HepG2 (cell line): ENCODE data around the gene RAB6A. TPM values are rescaled to one million over a fixed set of nuclear protein-coding genes. Genes with fewer than 3 reads are reported as not detected.

ENCODE experiments used
- AGO2 ChIP-seq: fragments of 200-400 bp; formaldehyde crosslinking; optimal IDR thresholded peaks from 2 replicates; pipeline ENCODE3; 2017; ENCODE audit warnings: mild to moderate bottlenecking, low read depth, low read length, moderate library complexity
- FOXJ3 ChIP-seq: sonication (generic); formaldehyde crosslinking; IDR thresholded peaks from 2 replicates; pipeline ENCODE4 v1.4.0; 2020; ENCODE audit warnings: missing genetic modification reagents, mild to moderate bottlenecking, borderline replicate concordance
- GATAD2A ChIP-seq: IDR thresholded peaks from 2 replicates; pipeline ENCODE4 v1.6.1; 2016
- ISX ChIP-seq: sonication (generic); formaldehyde crosslinking; conservative IDR thresholded peaks from 2 replicates; pipeline ENCODE4 v1.5.0; 2020; ENCODE audit warnings: missing genetic modification reagents
- KDM5B ChIP-seq: sonication (generic); formaldehyde crosslinking; IDR thresholded peaks from 2 replicates; pipeline ENCODE4 v1.4.0; 2020; ENCODE audit warnings: missing genetic modification reagents, mild to moderate bottlenecking, borderline replicate concordance
- NFE2L1 ChIP-seq: sonication (generic); formaldehyde crosslinking; IDR thresholded peaks from 2 replicates; pipeline ENCODE4 v1.4.0; 2020; ENCODE audit warnings: missing genetic modification reagents, mild to moderate bottlenecking, borderline replicate concordance
- NR3C1 ChIP-seq: sonication (generic); formaldehyde crosslinking; IDR thresholded peaks from 2 replicates; pipeline ENCODE4 v1.4.0; 2020; ENCODE audit warnings: missing genetic modification reagents
- REPIN1 ChIP-seq: sonication (generic); formaldehyde crosslinking; IDR thresholded peaks from 2 replicates; pipeline ENCODE4 v1.8.0; 2022; ENCODE audit warnings: missing genetic modification reagents, low read depth, mild to moderate bottlenecking, borderline replicate concordance
- RFXANK ChIP-seq: IDR thresholded peaks from 2 replicates; pipeline ENCODE4 v1.6.1; 2016
- ZFAT ChIP-seq: sonication (generic); formaldehyde crosslinking; conservative IDR thresholded peaks from 2 replicates; pipeline ENCODE4 v1.8.1; 2023; ENCODE audit warnings: missing genetic modification reagents, inconsistent platforms
- ZNF430 ChIP-seq: sonication (generic); formaldehyde crosslinking; IDR thresholded peaks from 2 replicates; pipeline ENCODE4 v1.9.0; 2021; ENCODE audit warnings: mild to moderate bottlenecking, missing genetic modification reagents
- ZNF776 ChIP-seq: sonication (generic); formaldehyde crosslinking; IDR thresholded peaks from 2 replicates; pipeline ENCODE4 v1.4.0; 2020; ENCODE audit warnings: mild to moderate bottlenecking, missing genetic modification reagents
- polyA plus RNA-seq, 8 experiments: library from polyadenylated mRNA; depleted of rRNA in 3 of 8; stranded (reverse) in 7 of 8; unstranded in 1 of 8; fragments of >200 nt; fragmentation: Illumina TruSeq in 4 of 8; extraction: Trizol in 4 of 8; gene quantifications; 2 replicates each; pipeline versions ENCODE4 v1.2.1 to v1.2.3, GENCODE V29; 2011 to 2016; ENCODE audit warnings: low read depth in 4 of 8, missing spikeins in 1 of 8, mixed read lengths in 1 of 8; ENCODE audit not compliant: insufficient read depth in 1 of 8
- total RNA-seq, 5 experiments: library from RNA; depleted of rRNA; stranded (reverse); fragments of >200 nt; fragmentation: Illumina TruSeq; extraction: Trizol; gene quantifications; 2 replicates each; pipeline ENCODE4 v1.2.3, GENCODE V29; 2016; ENCODE audit warnings: low read depth in 1 of 5
- TF ChIP-seq, protein P1 (sequence below): sonication (generic); formaldehyde crosslinking; IDR thresholded peaks from 2 replicates; pipeline ENCODE4 v1.5.0; 2020; ENCODE audit warnings: missing genetic modification reagents
- TF ChIP-seq, protein P2 (sequence below): sonication (generic); formaldehyde crosslinking; IDR thresholded peaks from 2 replicates; pipeline ENCODE4 v1.4.0; 2020; ENCODE audit warnings: missing genetic modification reagents, low read depth, mild to moderate bottlenecking, borderline replicate concordance
- TF ChIP-seq, protein P3 (sequence below): sonication (generic); formaldehyde crosslinking; IDR thresholded peaks from 2 replicates; pipeline ENCODE4 v1.5.1; 2020; ENCODE audit warnings: missing genetic modification reagents, mild to moderate bottlenecking, borderline replicate concordance
- TF ChIP-seq, protein P4 (sequence below): sonication (generic); formaldehyde crosslinking; IDR thresholded peaks from 2 replicates; pipeline ENCODE4 v1.4.0; 2020; ENCODE audit warnings: missing genetic modification reagents, borderline replicate concordance
- TF ChIP-seq, protein P5 (sequence below): sonication (generic); formaldehyde crosslinking; IDR thresholded peaks from 2 replicates; pipeline ENCODE4 v1.5.1; 2020; ENCODE audit warnings: mild to moderate bottlenecking, missing genetic modification reagents, borderline replicate concordance

The RAB6A gene
- total and polyA plus RNA-seq, 2 of the 13 experiments (the other 11 are each of a cell fraction or from before 2014, with no cell fraction given) = 74.3 to 121 TPM

DNA sequence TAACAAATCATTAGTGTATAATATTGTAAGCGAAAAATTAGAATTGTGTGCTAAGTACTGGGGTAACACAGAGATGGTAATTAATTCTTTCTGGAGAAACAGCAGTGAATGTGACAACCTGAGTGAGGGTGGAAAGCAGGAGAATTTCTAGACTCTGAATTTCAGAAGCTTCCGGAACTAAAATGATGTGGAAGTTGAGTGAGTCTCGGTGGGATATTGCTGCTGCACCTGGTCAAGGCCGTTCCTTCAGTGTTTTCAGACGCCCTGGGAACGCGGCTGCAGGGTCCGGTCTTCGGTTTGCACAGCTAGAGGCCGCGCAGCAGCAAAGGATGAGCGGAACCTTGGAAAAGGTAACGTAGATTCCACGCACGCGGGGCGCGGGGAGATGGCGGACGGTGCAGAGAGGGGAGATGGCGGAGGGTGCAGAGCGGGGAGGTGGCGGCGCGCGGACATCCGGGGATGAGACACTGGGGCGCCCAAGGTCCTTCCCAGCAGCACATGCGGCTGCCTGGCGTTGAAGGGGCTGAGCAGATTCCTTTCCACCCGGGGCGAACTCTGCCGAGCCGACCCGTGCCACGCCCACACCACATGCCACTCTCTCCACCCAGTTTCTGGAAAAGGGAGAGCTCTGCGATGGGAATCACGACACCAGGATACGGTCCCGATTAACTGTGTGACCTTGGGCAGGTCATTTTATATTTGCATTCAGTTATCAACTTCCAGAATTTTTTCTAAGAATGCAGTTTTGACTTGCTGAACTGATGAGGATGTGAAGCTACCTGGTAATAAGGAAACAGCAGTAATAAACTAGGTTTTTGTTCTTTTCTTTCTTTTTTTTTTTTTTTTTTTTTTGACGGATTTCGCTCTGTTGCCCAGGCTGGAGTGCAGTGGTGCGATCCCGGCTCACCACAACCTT lies 27.0 kb upstream of the RAB6A start, which contains the start of gene MRPL48 (continued):
- TF ChIP-seq, protein P1, sequence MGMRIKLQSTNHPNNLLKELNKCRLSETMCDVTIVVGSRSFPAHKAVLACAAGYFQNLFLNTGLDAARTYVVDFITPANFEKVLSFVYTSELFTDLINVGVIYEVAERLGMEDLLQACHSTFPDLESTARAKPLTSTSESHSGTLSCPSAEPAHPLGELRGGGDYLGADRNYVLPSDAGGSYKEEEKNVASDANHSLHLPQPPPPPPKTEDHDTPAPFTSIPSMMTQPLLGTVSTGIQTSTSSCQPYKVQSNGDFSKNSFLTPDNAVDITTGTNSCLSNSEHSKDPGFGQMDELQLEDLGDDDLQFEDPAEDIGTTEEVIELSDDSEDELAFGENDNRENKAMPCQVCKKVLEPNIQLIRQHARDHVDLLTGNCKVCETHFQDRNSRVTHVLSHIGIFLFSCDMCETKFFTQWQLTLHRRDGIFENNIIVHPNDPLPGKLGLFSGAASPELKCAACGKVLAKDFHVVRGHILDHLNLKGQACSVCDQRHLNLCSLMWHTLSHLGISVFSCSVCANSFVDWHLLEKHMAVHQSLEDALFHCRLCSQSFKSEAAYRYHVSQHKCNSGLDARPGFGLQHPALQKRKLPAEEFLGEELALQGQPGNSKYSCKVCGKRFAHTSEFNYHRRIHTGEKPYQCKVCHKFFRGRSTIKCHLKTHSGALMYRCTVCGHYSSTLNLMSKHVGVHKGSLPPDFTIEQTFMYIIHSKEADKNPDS (CRISPR knock-in tag) = no peak
- peak; percentile 67 for TF ChIP-seq KDM5B
- TF ChIP-seq, protein P2, sequence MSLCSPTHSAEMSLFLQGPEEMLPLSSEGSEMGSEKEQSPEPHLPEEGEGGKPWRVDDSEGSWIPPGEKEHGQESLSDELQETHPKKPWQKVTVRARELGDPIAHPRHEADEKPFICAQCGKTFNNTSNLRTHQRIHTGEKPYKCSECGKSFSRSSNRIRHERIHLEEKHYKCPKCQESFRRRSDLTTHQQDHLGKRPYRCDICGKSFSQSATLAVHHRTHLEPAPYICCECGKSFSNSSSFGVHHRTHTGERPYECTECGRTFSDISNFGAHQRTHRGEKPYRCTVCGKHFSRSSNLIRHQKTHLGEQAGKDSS (CRISPR knock-in tag) = peak; percentile 88; the same call in 1 of the 2 replicates
- TF ChIP-seq AGO2 = peak; percentile 68
- TF ChIP-seq ZFAT (CRISPR knock-in tag) = no peak
- TF ChIP-seq, protein P3, sequence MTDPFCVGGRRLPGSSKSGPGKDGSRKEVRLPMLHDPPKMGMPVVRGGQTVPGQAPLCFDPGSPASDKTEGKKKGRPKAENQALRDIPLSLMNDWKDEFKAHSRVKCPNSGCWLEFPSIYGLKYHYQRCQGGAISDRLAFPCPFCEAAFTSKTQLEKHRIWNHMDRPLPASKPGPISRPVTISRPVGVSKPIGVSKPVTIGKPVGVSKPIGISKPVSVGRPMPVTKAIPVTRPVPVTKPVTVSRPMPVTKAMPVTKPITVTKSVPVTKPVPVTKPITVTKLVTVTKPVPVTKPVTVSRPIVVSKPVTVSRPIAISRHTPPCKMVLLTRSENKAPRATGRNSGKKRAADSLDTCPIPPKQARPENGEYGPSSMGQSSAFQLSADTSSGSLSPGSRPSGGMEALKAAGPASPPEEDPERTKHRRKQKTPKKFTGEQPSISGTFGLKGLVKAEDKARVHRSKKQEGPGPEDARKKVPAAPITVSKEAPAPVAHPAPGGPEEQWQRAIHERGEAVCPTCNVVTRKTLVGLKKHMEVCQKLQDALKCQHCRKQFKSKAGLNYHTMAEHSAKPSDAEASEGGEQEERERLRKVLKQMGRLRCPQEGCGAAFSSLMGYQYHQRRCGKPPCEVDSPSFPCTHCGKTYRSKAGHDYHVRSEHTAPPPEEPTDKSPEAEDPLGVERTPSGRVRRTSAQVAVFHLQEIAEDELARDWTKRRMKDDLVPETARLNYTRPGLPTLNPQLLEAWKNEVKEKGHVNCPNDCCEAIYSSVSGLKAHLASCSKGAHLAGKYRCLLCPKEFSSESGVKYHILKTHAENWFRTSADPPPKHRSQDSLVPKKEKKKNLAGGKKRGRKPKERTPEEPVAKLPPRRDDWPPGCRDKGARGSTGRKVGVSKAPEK = no peak
- TF ChIP-seq ISX (CRISPR knock-in tag) = no peak
- TF ChIP-seq NFE2L1 (CRISPR knock-in tag) = no peak
- TF ChIP-seq, protein P4, sequence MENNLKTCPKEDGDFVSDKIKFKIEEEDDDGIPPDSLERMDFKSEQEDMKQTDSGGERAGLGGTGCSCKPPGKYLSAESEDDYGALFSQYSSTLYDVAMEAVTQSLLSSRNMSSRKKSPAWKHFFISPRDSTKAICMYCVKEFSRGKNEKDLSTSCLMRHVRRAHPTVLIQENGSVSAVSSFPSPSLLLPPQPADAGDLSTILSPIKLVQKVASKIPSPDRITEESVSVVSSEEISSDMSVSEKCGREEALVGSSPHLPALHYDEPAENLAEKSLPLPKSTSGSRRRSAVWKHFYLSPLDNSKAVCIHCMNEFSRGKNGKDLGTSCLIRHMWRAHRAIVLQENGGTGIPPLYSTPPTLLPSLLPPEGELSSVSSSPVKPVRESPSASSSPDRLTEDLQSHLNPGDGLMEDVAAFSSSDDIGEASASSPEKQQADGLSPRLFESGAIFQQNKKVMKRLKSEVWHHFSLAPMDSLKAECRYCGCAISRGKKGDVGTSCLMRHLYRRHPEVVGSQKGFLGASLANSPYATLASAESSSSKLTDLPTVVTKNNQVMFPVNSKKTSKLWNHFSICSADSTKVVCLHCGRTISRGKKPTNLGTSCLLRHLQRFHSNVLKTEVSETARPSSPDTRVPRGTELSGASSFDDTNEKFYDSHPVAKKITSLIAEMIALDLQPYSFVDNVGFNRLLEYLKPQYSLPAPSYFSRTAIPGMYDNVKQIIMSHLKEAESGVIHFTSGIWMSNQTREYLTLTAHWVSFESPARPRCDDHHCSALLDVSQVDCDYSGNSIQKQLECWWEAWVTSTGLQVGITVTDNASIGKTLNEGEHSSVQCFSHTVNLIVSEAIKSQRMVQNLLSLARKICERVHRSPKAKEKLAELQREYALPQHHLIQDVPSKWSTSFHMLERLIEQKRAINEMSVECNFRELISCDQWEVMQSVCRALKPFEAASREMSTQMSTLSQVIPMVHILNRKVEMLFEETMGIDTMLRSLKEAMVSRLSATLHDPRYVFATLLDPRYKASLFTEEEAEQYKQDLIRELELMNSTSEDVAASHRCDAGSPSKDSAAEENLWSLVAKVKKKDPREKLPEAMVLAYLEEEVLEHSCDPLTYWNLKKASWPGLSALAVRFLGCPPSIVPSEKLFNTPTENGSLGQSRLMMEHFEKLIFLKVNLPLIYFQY (CRISPR knock-in tag) = peak; percentile 55; the same call in 1 of the 2 replicates
- TF ChIP-seq ZNF776 (CRISPR knock-in tag) = no peak; the same call in 1 of the 2 replicates
- TF ChIP-seq NR3C1 (CRISPR knock-in tag) = no peak
- TF ChIP-seq, protein P5, sequence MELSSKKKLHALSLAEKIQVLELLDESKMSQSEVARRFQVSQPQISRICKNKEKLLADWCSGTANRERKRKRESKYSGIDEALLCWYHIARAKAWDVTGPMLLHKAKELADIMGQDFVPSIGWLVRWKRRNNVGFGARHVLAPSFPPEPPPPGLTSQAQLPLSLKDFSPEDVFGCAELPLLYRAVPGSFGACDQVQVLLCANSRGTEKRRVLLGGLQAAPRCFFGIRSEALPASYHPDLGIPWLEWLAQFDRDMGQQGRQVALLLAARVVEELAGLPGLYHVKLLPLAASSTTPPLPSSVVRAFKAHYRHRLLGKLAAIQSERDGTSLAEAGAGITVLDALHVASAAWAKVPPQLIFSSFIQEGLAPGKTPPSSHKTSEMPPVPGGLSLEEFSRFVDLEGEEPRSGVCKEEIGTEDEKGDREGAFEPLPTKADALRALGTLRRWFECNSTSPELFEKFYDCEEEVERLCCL = no peak
- TF ChIP-seq ZNF430 = peak; percentile 81; the same call in 1 of the 2 replicates
- no peak; the same call in none of the 2 replicates for TF ChIP-seq REPIN1 (CRISPR knock-in tag)
- TF ChIP-seq RFXANK = no peak
- peak; percentile 59 for TF ChIP-seq GATAD2A (CRISPR knock-in tag)
- TF ChIP-seq FOXJ3 = no peak
